K562 (cell line): ENCODE data around the gene HEPACAM. TPM values are rescaled to one million over a fixed set of nuclear protein-coding genes. Genes with fewer than 3 reads are reported as not detected.

Source experiments
- E2F1 ChIP-seq: sonication (generic); formaldehyde crosslinking; IDR thresholded peaks from 2 replicates; pipeline ENCODE4 v1.8.1; 2023; ENCODE audit warnings: mild to moderate bottlenecking, missing genetic modification reagents, moderate library complexity
- HINFP ChIP-seq: fragments of 450-650 bp; conservative IDR thresholded peaks from 2 replicates; pipeline ENCODE4 v1.6.1; 2016; ENCODE audit warnings: missing genetic modification characterization, low read depth, mild to moderate bottlenecking, control low read depth, missing compliant biosample characterization
- HMG20A ChIP-seq: fragments of 450-650 bp; formaldehyde crosslinking; conservative IDR thresholded peaks from 2 replicates; pipeline ENCODE4 v1.4.0; 2020; ENCODE audit warnings: mild to moderate bottlenecking, mixed read lengths
- HOMEZ ChIP-seq: fragments of 250-450 bp; sonication (Bioruptor Pico); IDR thresholded peaks from 2 replicates; pipeline ENCODE4 v1.4.0; 2020; ENCODE audit warnings: mild to moderate bottlenecking, moderate library complexity
- NFATC3 ChIP-seq: fragments of 450-650 bp; IDR thresholded peaks from 2 replicates; pipeline ENCODE4 v1.6.1; 2017; ENCODE audit warnings: mild to moderate bottlenecking
- TAL1 ChIP-seq: fragments of 450-650 bp; IDR thresholded peaks from 2 replicates; pipeline ENCODE4 v1.6.1; 2016; ENCODE audit warnings: mild to moderate bottlenecking
- ZNF740 ChIP-seq, 3 experiments: fragments of 200-800 bp in 1 of 3; sonication (Bioruptor generic) in 1 of 3; sonication (generic) in 1 of 3; formaldehyde crosslinking in 1 of 3; IDR thresholded peaks; 2 replicates each; pipeline versions ENCODE4 v1.6.1 to v1.8.0; 2016 to 2022; ENCODE audit warnings: mild to moderate bottlenecking in 2 of 3, missing compliant biosample characterization in 2 of 3, missing genetic modification characterization in 2 of 3, missing genetic modification reagents in 1 of 3
- polyA plus RNA-seq, 8 experiments: library from polyadenylated mRNA; depleted of rRNA in 4 of 8; stranded (reverse) in 5 of 8; unstranded in 3 of 8; fragments of >200 nt; fragmentation: Nextera tagmentation in 2 of 8; fragmentation: Illumina TruSeq in 1 of 8; extraction: Ambion mirVana in 2 of 8; extraction: Trizol in 1 of 8; gene quantifications; 2 replicates each; pipeline versions ENCODE4 v1.2.1 to v1.2.3, GENCODE V29; 2011 to 2014; ENCODE audit warnings: inconsistent platforms in 1 of 8, missing spikeins in 1 of 8
- total RNA-seq, 7 experiments: library from RNA; depleted of rRNA in 6 of 7; stranded (reverse); fragments of >200 nt in 6 of 7; fragmentation: Illumina TruSeq in 2 of 7; extraction: Trizol in 2 of 7; gene quantifications; 2 replicates each; pipeline versions ENCODE4 v1.2.1 to v1.2.3, GENCODE V29; 2011 to 2021; ENCODE audit warnings: low replicate concordance in 1 of 7

HEPACAM gene
- total and polyA plus RNA-seq, 9 of the 15 experiments (the other 6 are each of a cell fraction or from before 2014, with no cell fraction given) = not detected

- no peak for TF ChIP-seq HINFP (tag)
- TF ChIP-seq NFATC3 = no peak
- no peak for TF ChIP-seq ZNF740 (CRISPR knock-in tag; IDR thresholded peaks at IDR 0.05)
- TF ChIP-seq ZNF740 (tag; IDR thresholded peaks at IDR 0.05) = no peak
- no peak for TF ChIP-seq HOMEZ (CRISPR knock-in tag)
- no peak for TF ChIP-seq HMG20A (CRISPR knock-in tag)
- no peak for TF ChIP-seq E2F1
- TF ChIP-seq TAL1 = no peak
- TF ChIP-seq, all 486 proteins: peak for 0
These were observed 40.3 kb downstream of the HEPACAM start (continued) for GRCh38 chr11:124895471-124895971.
